Adrenal gland (tissue), 5 donors: ENCODE results near the gene GDPD4.

Source experiments
- POLR2A ChIP-seq, 2 donors: fragments of 450-650 bp; IDR thresholded peaks; one replicate each; pipeline ENCODE4 v1.6.1; 2017; ENCODE audit warnings: antibody characterized with exemption in 2 of 2, mild to moderate bottlenecking in 2 of 2, moderate library complexity in 1 of 2
- TF ChIP-seq, protein P1 (sequence below), 6 experiments: fragments of 450-650 bp in 4 of 6; fragments of 200-600 bp in 2 of 6; sonication (generic) in 1 of 6; IDR thresholded peaks; 1 replicate in 5 of 6; 2 replicates in 1 of 6; pipeline versions ENCODE4 v1.5.1 to v1.8.0; 2016 to 2021; ENCODE audit warnings: antibody characterized with exemption in 6 of 6, mild to moderate bottlenecking in 2 of 6, moderate library complexity in 1 of 6
- donor health status: DM: no; HTN: no; CAD: no.

DNA sequence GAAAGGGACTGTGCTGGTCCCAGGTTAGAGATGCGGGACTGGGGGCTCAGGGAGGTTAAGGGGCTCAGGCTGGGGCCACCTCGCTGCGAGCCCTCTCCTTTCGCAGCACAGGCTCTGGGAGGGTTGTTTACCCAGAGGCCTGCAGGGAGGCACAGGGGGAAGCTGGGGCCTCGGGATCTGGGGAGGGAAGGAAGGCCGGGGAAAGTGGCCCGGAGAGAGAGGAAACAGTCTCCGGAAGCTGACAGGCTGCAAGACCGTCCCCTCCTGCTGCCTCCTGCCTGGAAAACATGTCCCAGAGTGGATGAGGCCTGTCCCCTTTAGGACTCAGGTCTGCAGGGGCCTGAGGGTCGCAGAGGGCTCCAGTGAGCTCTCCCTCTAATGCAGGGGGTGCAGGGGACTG, 128.0 kb downstream of the GDPD4 start:
- TF ChIP-seq, protein P1, sequence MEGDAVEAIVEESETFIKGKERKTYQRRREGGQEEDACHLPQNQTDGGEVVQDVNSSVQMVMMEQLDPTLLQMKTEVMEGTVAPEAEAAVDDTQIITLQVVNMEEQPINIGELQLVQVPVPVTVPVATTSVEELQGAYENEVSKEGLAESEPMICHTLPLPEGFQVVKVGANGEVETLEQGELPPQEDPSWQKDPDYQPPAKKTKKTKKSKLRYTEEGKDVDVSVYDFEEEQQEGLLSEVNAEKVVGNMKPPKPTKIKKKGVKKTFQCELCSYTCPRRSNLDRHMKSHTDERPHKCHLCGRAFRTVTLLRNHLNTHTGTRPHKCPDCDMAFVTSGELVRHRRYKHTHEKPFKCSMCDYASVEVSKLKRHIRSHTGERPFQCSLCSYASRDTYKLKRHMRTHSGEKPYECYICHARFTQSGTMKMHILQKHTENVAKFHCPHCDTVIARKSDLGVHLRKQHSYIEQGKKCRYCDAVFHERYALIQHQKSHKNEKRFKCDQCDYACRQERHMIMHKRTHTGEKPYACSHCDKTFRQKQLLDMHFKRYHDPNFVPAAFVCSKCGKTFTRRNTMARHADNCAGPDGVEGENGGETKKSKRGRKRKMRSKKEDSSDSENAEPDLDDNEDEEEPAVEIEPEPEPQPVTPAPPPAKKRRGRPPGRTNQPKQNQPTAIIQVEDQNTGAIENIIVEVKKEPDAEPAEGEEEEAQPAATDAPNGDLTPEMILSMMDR (IDR thresholded peaks at IDR 0.05), result no peak
- TF ChIP-seq POLR2A (IDR thresholded peaks at IDR 0.05), result no peak
